CD4-positive, alpha-beta T cell treated with Interleukin-15 for 4 hours (primary cell): Measurements from ENCODE around the gene CMIP.

Source experiments
- DNase-seq: peaks from one replicate; pipeline ENCODE4 v3.0.0-alpha.2; 2020; ENCODE audit warnings: low spot score

CMIP gene

DNA sequence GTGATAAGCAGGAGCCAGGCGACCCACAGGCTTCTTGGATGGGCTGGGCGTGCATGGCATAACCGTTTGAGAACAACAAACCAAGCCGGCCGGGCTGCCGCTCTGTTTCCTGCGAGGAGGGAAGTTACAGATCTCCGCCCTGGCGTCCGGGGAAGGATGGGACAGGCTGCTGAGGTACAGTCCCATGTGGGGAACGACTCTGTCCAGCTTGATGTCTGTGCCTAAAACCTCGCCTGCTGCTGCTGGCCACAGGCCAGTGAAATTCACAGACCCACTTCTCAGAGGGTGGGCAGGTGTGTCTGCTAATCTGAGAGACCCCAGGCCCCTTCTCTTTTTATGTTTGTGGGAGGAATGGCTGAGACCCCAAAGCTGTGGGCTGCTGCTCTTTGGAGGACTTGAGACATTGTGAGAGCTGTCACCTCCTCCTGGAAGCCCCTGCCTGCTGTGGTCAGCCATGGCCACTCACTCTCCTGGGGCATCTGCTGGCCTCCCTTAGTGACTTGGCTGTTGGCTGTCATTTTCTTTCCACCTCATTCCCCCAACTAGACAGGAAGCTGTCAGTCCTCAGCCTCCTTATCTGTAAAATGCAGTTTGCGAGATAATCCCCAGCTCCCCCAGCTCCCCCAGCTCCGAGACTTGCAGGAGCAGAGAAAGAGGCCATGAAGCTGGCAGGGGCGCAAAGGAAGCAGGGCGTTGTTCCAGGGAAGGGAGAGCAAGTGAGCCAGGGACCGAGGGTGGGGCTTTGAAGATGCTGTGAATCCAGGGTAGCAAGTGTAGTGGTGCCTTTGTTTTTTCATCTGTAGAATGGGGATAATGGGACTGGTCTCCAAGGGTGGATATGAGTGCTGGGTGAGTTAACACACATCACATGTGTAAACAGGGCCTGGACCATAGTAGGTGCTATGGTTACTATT lies 51.0 kb downstream of the CMIP start:
- no peak for DNase-seq

DNA sequence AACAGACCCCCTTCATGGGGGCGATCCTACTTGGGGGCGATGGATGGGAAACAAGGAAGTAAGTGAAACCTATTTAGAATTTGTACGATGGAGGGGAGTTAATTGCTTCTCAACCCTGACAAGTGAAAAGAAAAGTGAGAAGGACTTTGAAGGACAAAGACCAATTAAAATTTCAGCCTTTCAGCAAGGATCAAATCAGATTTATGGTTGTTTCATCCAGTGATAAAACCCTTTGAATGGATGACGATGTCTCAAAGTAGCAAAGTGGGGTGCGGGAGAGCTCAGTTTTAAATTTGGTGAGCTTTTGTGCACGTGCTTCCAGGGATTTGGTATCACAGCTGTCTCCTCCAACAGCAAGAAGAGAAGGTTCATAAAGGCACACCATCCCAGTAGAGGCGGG lies 51.7 kb downstream of the CMIP start:
- DNase-seq, result no peak

DNA sequence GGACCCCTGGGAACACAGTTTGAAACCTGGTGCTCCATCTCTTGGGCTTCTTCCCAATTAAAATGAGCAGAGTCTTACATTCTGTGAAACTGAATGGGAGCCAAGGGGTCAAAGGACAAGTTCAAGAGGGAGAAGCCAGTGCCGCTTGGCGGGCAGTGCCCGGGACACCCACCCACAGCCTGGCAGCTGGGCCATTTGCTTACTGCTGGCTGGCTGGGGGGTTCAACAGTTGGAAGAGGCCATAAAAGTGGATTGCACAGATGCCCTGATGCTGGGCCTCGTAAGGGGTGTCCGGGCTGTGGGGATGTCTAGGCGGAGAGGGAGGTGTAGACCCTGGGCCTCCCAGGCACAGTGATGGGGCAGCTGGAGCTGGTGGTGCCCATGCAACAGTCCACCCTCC lies 52.1 kb downstream of the CMIP start:
- no peak for DNase-seq

DNA sequence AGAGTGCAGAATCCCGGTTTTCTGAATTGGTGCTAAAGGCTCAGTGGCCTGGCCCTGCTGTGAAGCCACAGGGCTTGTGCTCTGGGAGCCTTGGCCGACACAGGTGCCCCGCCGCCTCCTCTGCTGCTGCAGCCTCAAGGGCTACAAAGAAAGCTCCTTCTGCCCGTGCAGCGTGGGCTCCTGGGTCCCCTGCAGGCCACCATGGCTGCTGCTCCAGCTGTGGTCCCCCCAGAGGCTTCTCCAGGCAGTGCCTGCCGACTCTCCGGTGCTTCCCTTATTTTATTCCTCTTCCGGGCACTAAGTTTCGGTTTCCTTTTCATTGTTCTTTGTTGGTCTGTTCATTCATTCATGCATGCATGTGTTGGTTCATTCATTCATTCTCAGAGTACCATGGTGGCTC lies 53.1 kb downstream of the CMIP start:
- no peak for DNase-seq

DNA sequence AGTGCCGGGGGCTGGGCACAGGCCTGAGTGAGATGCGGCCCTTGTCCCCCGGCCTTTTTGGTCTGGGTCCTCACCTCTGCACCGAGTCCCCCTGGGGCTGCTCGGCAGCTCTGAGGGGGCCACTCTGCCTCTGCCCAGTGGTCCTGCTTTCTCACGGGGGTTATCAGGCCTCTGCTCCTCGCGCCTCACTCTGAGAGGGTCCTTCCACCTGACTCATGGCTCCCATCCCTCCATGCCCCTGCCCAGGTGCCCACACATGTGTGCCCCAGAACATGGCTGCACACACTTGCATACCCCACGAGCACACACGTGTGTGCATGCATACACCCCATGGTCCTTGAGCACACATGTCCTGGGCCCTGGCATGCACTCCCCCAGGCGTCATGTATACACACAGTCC lies 53.7 kb downstream of the CMIP start:
- DNase-seq, result no peak

DNA sequence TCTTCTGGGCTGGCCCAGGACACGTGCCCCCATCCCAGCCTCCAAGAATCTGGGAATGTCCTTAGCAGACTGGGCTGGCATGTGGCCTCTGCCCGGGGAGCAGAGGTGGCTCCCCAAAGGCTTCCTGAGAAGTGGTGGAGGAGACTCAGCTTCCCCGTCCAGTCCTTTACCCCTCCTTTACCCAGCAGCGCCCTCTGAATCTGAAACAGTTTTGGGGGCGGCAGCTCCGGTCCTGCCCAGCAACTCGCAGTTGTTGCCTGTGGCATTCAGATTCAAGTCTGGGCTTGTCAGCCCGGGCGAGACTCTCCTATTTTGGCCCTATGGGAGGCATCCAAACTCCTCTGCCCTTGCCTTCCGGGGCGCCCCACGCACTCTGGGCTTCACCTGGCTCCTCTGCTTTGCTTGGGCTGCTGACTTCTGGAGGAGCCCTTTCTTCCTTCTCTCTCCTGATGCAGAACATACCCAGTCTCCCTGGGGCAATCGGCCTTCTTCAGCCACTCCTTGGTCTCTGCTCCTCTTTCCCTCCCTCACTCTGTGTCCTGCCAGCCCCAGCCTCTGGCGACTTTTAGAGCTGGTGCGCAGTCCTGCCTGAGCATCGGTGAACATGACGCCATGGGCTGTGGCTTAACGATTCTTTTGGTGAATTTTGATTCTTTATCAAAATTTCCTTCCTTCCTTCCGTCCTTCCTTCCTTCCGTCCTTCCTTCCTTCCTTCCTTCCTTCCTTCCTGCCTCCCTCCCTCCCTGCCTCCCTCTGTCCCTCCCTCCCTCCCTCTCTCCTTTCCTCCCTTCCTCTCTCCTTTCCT lies 55.2 kb downstream of the CMIP start:
- DNase-seq, result no peak

DNA sequence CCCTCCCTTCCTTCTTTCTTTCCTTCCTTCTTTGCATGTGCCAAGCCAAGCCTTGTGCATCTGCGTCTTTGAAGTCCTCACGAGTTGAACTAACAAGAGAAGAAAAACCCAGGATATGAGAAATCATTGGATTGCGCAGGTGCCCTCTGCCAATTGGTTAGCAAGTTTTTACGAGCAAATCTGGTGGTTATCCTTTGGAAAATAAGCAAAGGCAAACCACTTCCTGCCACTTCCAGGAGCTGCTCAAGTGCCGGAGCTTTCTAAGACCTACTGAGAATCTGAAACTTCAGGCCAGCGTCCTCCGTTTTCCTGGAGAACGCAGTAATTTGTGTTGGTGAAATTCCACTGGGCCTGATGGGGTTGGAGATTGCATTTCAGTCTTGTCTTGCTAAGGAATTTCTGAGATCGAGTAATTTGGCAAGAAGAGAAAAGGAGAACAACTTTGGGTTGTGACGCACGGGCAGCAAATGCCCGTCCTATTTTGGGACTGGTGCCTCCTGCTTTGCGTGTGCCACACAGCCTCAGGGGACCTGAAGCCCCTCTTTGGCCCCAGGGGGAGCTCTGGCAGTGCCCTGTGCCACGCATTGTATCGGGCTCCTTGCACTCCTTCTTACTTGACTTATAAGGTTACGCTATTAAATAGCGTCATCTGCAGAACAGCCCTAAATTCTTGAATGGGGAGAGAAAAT lies 56.4 kb downstream of the CMIP start:
- no peak for DNase-seq

DNA sequence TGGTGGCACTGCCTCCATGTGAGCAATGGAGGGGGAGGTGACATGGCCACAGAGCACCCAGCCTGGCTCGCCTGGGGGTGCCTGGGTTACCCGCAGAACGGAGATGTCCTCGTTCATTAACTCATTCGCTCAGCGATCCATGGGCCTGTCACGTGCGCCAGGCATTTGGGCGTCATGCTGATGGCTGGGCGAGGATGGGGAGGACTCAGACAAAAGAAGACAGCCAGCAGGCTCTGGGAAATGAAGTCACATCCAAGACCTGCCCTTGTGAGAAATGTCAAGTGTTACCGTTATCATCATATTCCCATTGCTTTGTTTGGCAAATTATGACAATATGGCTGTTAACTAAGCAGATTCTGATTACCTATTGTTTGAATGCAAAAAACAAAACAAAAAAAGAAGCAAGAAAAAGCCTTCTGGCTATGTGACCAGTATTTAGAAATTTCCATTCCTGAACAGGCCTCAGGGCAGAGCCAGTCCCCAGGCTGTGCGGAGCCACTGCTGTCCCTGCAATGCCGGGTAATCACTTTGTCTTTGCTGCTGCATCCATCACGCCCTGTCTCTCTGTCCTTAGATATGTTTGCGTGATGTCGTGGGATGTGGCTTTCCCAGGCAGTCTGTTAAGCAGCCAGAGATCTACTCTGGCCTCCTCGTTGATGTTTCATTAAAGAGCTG lies 57.9 kb downstream of the CMIP start:
- DNase-seq, result no peak

DNA sequence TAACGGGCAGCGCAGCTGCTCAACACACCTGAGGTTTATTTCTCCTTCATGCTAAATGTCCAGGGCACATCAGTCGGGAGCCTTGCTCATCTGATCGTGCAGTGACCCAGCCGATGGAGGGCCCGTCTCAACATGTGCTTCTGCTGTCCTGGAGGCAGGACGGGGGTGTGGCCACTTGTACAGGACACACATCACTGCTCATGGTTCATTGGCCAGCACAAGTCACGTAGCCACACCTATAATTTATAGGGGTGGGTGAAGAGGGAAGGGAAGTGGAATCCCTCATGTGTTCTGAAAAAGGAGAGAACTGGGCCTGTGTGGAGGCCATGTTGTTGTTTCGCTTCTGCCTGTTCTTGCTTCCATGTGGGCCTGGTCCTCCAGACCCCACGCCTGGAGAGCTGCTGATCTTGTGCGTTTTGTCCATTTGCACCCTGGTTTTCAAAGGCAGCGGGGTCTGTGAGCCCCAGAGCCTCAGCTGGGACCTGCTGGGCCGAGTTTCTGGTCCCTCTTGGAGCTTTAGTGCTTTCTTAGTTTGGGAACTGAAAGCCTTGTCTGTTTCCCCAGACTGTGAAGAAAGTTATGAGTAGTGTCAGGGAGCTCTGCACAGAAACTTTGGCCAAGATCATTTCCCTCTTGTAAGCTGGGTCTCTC lies 60.5 kb downstream of the CMIP start:
- DNase-seq, result no peak

DNA sequence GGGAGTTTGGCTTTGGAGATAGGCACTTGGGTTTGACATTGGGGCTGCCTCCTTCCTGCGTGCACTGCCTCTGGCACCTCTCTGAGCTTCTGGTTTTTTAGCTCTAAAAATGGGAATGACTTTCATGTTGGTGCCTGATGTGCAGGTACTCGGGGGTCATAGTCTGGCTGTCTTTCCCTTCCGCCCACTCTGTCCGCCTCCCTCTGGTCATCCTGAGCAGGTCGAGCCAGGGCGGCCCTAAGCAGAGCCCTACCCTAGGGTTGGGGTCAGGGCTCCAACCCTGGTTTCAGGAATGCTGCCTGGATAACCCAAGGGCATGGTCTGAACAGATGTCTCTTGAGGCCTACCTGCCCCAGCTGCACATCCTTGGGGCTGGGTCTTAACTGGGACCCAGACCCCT lies 64.8 kb downstream of the CMIP start:
- DNase-seq, result no peak

DNA sequence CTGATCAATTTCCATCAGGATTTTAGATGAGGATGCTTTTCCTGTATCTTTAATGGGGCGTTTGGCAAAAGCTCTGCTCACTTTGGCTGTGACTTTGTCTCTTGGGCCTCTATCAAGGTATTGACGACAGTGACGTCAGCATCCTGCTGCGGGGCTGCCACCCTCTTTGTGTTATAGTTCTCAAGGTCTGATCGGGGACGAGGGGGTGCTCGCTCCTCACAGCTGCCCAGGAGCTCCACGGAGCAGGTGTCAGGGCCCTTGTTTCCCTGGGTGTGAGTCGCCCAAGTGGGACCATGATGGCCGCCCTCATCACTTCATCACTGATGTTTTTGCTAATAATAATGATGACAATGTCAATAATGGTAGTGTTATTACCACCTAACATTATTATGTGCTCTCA lies 65.4 kb downstream of the CMIP start:
- DNase-seq, result no peak

DNA sequence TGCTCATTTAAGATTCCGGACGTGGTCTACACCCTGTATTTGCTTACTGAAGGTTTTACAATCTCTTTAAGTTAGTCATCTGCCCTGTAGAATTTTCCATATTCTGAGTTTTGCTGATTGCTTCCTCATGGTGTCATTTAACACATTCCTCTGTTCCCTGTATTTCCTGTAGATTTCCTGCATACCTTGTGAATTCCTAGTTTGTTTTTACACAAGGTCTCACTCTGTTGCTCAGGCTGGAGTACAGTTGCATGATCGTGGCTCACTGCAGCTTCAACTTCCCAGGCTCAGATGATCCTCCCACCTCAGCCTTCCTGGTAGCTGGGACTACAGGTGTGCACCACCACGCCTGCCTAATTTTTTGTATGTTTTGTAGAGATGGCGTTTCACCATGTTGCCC lies 66.8 kb downstream of the CMIP start:
- DNase-seq, result no peak

DNA sequence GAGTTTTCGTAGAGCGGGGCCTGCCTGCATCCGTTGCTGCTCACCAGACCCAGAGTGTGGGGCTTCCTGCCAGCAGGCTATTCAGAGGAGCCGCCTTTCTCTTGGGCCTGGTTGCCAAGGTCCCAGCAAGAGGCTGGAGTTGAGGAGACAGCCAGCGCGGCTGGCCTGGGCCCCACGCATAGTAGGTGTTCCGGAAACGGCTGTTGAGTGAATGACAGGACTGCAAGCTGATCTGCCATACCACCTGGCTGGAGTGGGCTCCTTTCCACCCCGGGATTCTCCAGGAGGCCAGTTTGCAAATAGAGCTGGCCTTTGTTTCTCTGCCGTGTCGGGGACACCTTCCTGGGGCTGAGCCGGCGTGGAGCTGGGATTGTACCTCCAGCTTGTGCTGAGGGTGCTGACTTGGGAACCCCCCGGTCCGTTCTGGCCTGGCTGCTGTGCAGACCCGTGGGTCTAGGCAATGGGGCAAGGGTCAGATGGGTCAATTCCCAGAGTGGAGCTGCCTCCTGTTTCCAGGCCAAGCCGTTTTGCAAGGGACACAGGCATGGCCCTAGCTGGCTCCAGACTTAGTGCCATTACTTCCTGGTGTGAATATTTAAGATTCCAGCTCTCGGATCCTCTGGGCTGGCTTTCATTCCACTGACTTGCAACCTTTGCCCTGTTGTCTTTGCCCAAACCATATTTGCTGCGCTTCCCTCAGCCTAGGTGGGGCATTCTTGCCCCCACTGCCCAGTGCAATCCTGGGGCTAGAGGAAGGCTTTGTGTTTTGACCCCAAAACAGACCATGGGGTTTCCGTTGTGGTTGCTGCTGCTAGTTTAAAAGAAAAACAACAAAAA lies 68.8 kb downstream of the CMIP start:
- no peak for DNase-seq

DNA sequence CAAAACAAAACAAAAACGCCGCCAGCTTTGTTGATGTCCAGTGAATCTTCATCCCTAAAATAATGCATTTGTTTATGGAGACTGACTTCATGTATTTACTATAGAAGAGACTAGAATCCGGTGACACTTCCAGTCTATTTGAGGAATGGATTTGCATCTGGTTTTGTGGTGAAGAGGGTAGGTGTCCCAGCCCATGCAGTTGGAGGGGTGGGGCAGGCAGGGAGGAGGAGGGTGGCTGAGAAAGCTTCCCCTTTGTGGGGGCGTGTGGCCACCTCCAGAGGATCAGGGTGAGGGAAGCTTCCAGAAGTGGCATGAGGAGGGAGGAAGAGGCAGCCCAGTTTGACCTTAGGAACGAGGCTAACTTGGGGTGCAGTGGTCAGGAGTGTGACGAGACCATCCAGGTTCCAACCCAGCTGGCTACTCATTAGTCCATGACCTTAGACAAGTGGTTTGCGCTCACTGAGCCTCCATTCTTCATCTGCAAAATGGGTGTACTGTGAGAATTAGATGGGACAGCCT lies 69.5 kb downstream of the CMIP start:
- no peak for DNase-seq

DNA sequence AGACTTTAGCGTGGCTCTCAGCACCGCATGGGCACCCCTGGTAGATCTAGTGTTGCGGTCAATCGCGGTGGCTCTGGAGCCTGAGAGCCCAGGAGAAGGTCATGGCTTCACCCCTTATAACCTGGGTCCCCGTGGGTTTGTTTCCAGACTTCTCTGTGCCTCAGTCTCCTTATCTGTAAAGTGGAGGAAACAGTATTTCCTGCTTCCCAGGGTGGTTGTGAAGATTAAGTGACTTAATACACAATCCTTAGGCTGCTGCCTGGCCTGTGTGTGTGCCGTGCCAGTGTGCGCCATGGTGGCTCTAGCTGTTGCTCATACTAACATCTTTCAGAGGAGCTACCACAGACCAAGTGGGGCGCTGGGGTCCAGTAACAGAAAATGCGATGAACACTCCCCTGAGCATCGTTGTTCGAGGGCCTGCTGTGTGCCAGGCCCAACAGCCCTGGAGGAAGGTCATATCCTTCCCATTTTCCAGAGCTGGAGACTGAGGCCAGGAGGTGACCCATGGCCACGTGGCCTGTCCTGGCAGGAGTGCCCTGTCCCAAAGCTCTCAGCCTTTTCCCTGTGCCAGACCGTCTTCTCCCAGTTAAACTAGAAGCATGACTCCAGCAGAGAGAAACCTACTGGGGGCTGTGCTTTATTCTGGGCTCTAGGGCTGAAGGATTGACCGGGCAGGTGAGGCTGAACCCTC lies 70.1 kb downstream of the CMIP start:
- no peak for DNase-seq

DNA sequence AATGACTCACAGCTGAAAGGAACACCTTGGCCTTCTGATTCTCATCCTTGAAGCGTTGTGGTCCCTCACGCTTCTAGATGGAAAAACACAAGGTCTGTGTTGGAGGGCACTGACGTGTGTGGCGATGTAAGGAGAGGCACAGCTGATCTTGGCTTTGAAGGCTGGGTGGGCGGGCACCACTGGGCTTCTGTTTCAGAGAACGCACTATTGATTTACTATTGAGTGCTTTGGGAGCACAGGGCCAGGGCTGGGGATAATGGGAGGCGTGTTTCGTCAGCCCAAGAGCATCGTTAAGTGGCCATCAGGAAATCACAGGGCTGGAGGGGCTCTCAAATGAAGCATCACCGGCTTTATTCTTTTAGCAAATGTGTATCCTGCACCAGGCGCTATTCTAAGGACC lies 70.7 kb downstream of the CMIP start:
- DNase-seq, result no peak

DNA sequence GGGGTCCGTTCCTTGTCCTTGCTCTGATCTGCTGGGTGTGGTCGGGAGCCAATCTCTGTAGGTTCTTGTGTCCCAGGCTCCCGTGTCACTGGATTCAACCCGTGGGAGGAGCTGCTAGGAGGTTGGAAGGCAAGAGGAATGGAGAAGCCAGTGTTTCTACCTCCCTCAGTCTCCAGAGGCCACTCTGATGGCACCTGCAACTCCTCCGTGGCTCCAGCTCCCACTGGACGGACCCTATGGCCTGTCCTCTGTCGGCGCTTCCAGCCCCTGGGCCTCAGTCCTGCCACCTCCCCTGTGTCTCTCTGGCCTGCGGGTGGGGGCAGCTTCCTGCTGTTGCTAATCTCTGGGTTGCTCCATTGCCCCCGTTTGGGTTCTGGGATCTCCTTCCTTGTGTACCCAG lies 71.1 kb downstream of the CMIP start:
- no peak for DNase-seq

DNA sequence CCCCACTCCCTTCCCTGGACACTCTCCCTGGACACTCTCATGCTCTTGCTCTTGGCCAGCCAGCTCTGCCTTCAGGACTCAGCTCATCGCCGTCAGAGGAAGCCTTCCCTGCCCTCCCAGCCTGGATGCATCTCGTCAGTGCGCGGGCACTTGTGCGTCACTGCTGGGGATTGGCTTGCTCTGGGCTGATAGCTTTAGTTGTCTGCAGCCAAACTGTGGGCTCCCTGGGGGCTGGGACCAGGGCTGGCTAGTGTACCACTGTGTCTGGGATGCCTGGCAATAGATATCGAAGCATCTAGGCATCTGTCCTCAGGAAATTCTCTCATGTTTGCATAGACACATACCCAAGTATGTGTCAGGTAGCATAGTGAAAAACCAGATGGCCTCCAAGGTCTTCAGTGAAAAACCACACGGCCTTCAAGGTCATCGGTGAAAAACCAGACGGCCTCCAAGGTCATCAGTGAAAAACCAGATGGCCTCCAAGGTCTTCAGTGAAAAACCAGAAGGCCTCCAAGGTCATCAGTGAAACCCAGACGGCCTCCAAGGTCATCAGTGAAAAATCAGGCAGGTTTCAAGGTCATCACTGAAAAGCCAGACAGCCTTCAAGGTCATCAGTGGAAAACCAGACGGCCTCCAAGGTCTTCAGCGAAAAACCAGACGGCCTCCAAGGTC lies 72.0 kb downstream of the CMIP start:
- DNase-seq, result no peak

DNA sequence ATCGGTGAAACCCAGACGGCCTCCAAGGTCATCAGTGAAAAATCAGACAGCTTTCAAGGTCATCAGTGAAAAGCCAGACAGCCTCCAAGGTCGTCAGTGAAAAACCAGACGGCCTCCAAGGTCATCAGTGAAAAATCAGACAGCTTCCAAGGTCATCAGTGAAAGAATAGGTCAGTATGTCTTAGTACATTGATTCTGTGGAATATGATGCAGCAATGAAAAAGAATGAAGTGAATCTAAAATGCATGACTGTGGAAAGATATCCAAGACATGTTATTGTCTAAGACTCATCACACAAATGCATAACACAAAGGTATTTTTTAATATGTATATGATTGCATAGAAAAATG lies 72.5 kb downstream of the CMIP start:
- DNase-seq, result no peak
